HepG2 (cell line): ENCODE data around the gene NSMCE1. TPM values are rescaled to one million over a fixed set of nuclear protein-coding genes. Genes with fewer than 3 reads are reported as not detected.

Experiments used
- ATAC-seq: fragments of 200-7000 bp; cut with Tn5 transposase; 3 replicates; pipeline ENCODE4 v1.9.1; 2020; ENCODE audit warnings: mild to moderate bottlenecking, moderate library complexity
- BruUV-seq: library from RNA; stranded (reverse); fragments of 400-500 nt; replicated peaks from 2 replicates; lab custom pipeline; 2021; lab: Mats Ljungman, UMichigan
- CTCF ChIA-PET: fragments of 300-600 bp; formaldehyde crosslinking; extraction: SDS; loops from one replicate; lab custom pipeline; 2021; ENCODE audit warnings: low total read pairs, inconsistent platforms, low intra/inter-chr PET ratio; lab: Yijun Ruan, JAX
- POLR2A ChIA-PET: fragments of 350-600 bp; sonication (Branson Sonifier 250); formaldehyde crosslinking; loops from one replicate; lab custom pipeline; 2020; ENCODE audit warnings: antibody characterized with exemption, inconsistent platforms; lab: Yijun Ruan, JAX
- DNase-seq: peaks from one replicate; pipeline ENCODE4 v3.0.0-alpha.2; 2015; ENCODE audit warnings: low spot score
- FAIRE-seq: peaks from 3 replicates; lab custom pipeline; 2011; peaks lifted over from hg19 to GRCh38; lab: Jason Lieb, UNC
- H2AFZ ChIP-seq: one replicate; pipeline ENCODE4 v1.6.1; 2011; ENCODE audit warnings: low read length, inconsistent platforms
- H3K27ac ChIP-seq: fragments of 300-600 bp; 3 replicates; pipeline ENCODE4 v1.8.0; 2011; ENCODE audit warnings: mixed run types, mild to moderate bottlenecking, mixed read lengths, low read length, inconsistent platforms; ENCODE audit not compliant: insufficient read depth; ENCODE audit errors: extremely low read length
- H3K27me3 ChIP-seq, 2 experiments: fragments of 200-600 bp in 1 of 2; 2 replicates in 1 of 2; 3 replicates in 1 of 2; pipeline versions ENCODE4 v1.6.0 to v1.8.0; 2011; ENCODE audit warnings: low read length in 2 of 2, mild to moderate bottlenecking in 2 of 2, moderate library complexity in 2 of 2, inconsistent platforms in 1 of 2; ENCODE audit not compliant: insufficient read depth in 2 of 2, control insufficient read depth in 1 of 2
- H3K36me3 ChIP-seq, 2 experiments: fragments of 200-600 bp in 1 of 2; replicated peaks in 1 of 2; 2 replicates in 1 of 2; 3 replicates in 1 of 2; pipeline versions ENCODE4 v1.5.1 to v1.8.0; 2011; ENCODE audit warnings: low read length in 2 of 2, inconsistent platforms in 1 of 2; ENCODE audit not compliant: insufficient read depth in 2 of 2, control insufficient read depth in 1 of 2
- H3K4me1 ChIP-seq: 2 replicates; pipeline ENCODE4 v1.5.1; 2012; ENCODE audit warnings: low read length, inconsistent platforms; ENCODE audit not compliant: insufficient read depth
- H3K4me2 ChIP-seq: 2 replicates; pipeline ENCODE4 v1.6.0; 2011; ENCODE audit warnings: low read depth, low read length, inconsistent platforms
- H3K4me3 ChIP-seq, 3 experiments: fragments of 200-600 bp in 1 of 3; sonication (generic), shearing (Covaris generic) in 1 of 3; replicated peaks in 1 of 3; 2 replicates each; pipeline ENCODE4 v1.5.1; 2011 to 2016; ENCODE audit warnings: low read length in 3 of 3, inconsistent platforms in 2 of 3, low read depth in 2 of 3, mild to moderate bottlenecking in 2 of 3, control low read depth in 1 of 3, mixed read lengths in 1 of 3; ENCODE audit not compliant: insufficient read depth in 1 of 3
- H3K79me2 ChIP-seq: one replicate; pipeline ENCODE4 v1.6.1; 2011; ENCODE audit warnings: low read length, inconsistent platforms; ENCODE audit not compliant: insufficient read depth
- H3K9ac ChIP-seq: 2 replicates; pipeline ENCODE4 v1.6.0; 2011; ENCODE audit warnings: mild to moderate bottlenecking, low read depth, low read length, inconsistent platforms; ENCODE audit not compliant: insufficient read depth
- H3K9me3 ChIP-seq: 2 replicates; pipeline ENCODE4 v1.5.1; 2012; ENCODE audit warnings: mild to moderate bottlenecking, low read length
- H4K20me1 ChIP-seq: 2 replicates; pipeline ENCODE4 v1.6.0; 2011; ENCODE audit warnings: inconsistent platforms, mild to moderate bottlenecking, low read length, moderate library complexity; ENCODE audit not compliant: insufficient read depth
- CEBPB ChIP-seq: IDR thresholded peaks from 2 replicates; pipeline ENCODE4 v1.6.1; 2011; ENCODE audit warnings: low read depth, low read length, improper control_type of control experiment, borderline replicate concordance
- CEBPG ChIP-seq: IDR thresholded peaks from 2 replicates; pipeline ENCODE4 v1.6.1; 2016
- KLF9 ChIP-seq: IDR thresholded peaks from 2 replicates; pipeline ENCODE4 v1.6.1; 2016; ENCODE audit warnings: low read depth
- MTA1 ChIP-seq: sonication (generic); formaldehyde crosslinking; IDR thresholded peaks from 2 replicates; pipeline ENCODE4 v1.4.0; 2020; ENCODE audit warnings: missing genetic modification reagents, mild to moderate bottlenecking, borderline replicate concordance
- MZF1 ChIP-seq: sonication (generic); formaldehyde crosslinking; IDR thresholded peaks from 2 replicates; pipeline ENCODE4 v1.8.1; 2023; ENCODE audit warnings: mild to moderate bottlenecking, missing genetic modification reagents, borderline replicate concordance
- ZBTB39 ChIP-seq: sonication (generic); formaldehyde crosslinking; IDR thresholded peaks from 2 replicates; pipeline ENCODE4 v1.5.0; 2020; ENCODE audit warnings: missing genetic modification reagents
- ZNF674 ChIP-seq: sonication (generic); formaldehyde crosslinking; IDR thresholded peaks from 2 replicates; pipeline ENCODE4 v1.5.0; 2020; ENCODE audit warnings: low read depth, mild to moderate bottlenecking, missing genetic modification reagents
- WGBS: methylation state at CpG from one replicate; pipeline ENCODE4 v1.1.6; 2017; ENCODE audit warnings: low lambda C conversion rate; 5-methylcytosine and 5-hydroxymethylcytosine counted together
- in situ Hi-C: cut with HindIII; loops from 2 replicates; pipeline ENCODE4 v1.10.0; 2017; ENCODE audit warnings: low pct_unique_long_range_greater_than_20kb; ENCODE audit not compliant: extremely low pct_ligation_motif_present
- intact Hi-C: fragments of 100-400 bp; cut with micrococcal nuclease; formaldehyde crosslinking; loops from one replicate; pipeline ENCODE4 v1.10.0; 2022; ENCODE audit not compliant: unreplicated experiment
- polyA plus RNA-seq, 8 experiments: library from polyadenylated mRNA; depleted of rRNA in 3 of 8; stranded (reverse) in 7 of 8; unstranded in 1 of 8; fragments of >200 nt; fragmentation: Illumina TruSeq in 4 of 8; extraction: Trizol in 4 of 8; gene quantifications; 2 replicates each; pipeline versions ENCODE4 v1.2.1 to v1.2.3, GENCODE V29; 2011 to 2016; ENCODE audit warnings: low read depth in 4 of 8, missing spikeins in 1 of 8, mixed read lengths in 1 of 8; ENCODE audit not compliant: insufficient read depth in 1 of 8
- total RNA-seq, 5 experiments: library from RNA; depleted of rRNA; stranded (reverse); fragments of >200 nt; fragmentation: Illumina TruSeq; extraction: Trizol; gene quantifications; 2 replicates each; pipeline ENCODE4 v1.2.3, GENCODE V29; 2016; ENCODE audit warnings: low read depth in 1 of 5

The NSMCE1 gene
- total and polyA plus RNA-seq, 2 of the 13 experiments (the other 11 are each of a cell fraction or from before 2014, with no cell fraction given), result 42.7 to 52.9 TPM

GRCh38 chr16:27229891-27230470 lies 38.6 kb downstream of the NSMCE1 start (continued):
- peak; percentile 29; the same call in 1 of the 2 replicates for TF ChIP-seq MTA1

GRCh38 chr16:27228621-27229501 lies 39.7 kb downstream of the NSMCE1 start:
- FAIRE-seq, result no peak
- intact Hi-C loops, result no loop called here
- CTCF ChIA-PET, result no interaction called here

GRCh38 chr16:27228045-27228444 lies 40.5 kb downstream of the NSMCE1 start:
- Histone ChIP-seq H3K4me3 (no peak overlapping the region), H3K79me2 (no peaks in the 10 kb centered on the region), H3K27ac (no peak overlapping the region), H4K20me1 (no peaks in the 10 kb centered on the region), H3K4me2 (no peak overlapping the region), H3K4me1 (no peaks in the 10 kb centered on the region), H3K36me3 (peaks cover 15 to 32% of the 10 kb centered on the region in 2 experiments; a peak in 4 of 5 replicates), H3K27me3 (no peaks in the 10 kb centered on the region), H3K9me3 (no peaks in the 10 kb centered on the region), H3K9ac (no peak overlapping the region), H2AFZ (no peak overlapping the region)
- in situ Hi-C loops, result no loop called here
- BruUV-seq, result no TSS peak
- FAIRE-seq (no peak), DNase-seq (no peak), ATAC-seq (no peak)
- no peak for TF ChIP-seq ZBTB39
- no peak for TF ChIP-seq MZF1
- TF ChIP-seq KLF9 (CRISPR knock-in tag), result no peak
- peak; percentile 60; the same call in 1 of the 2 replicates for TF ChIP-seq CEBPG (CRISPR knock-in tag)
- TF ChIP-seq CEBPB, result peak; percentile 74; the same call in 1 of the 2 replicates
- 88% methylated on average over 11 of the region's 12 CpGs for WGBS
- intact Hi-C loops, result no loop called here
- ChIA-PET POLR2A (no interaction called here), CTCF (no interaction called here)

More at GRCh38 chr16:27228621-27229501, 39.7 kb downstream of the NSMCE1 start:
- H2AFZ ChIP-seq, result no peak overlapping the region
- H3K36me3 ChIP-seq, result peaks cover 21 to 36% of the 10 kb centered on the region in 2 experiments; a peak in 4 of 5 replicates
- H3K79me2 ChIP-seq, result no peaks in the 10 kb centered on the region
- no peaks in the 10 kb centered on the region for H3K4me1 ChIP-seq
- 93% methylated on average over 21 of the region's 21 CpGs for WGBS
- no TSS peak for BruUV-seq
- no peak for ATAC-seq
- TF ChIP-seq ZNF674 (CRISPR knock-in tag), result no peak
- DNase-seq, result no peak
- POLR2A ChIA-PET, result no interaction called here
- no peak overlapping the region for H3K4me2 ChIP-seq
- no peaks in the 10 kb centered on the region for H3K27me3 ChIP-seq
- no peak overlapping the region for H3K4me3 ChIP-seq
- no peaks in the 10 kb centered on the region for H3K9me3 ChIP-seq
- H3K9ac ChIP-seq, result no peak overlapping the region
- in situ Hi-C loops, result no loop called here
- H3K27ac ChIP-seq, result no peak overlapping the region
- H4K20me1 ChIP-seq, result no peaks in the 10 kb centered on the region
